HepG2 (cell line): ENCODE data around the gene NFKBIZ. TPM values are rescaled to one million over a fixed set of nuclear protein-coding genes. Genes with fewer than 3 reads are reported as not detected.

ENCODE experiments used
- ATAC-seq: fragments of 200-7000 bp; cut with Tn5 transposase; 3 replicates; pipeline ENCODE4 v1.9.1; 2020; ENCODE audit warnings: mild to moderate bottlenecking, moderate library complexity
- BruUV-seq: library from RNA; stranded (reverse); fragments of 400-500 nt; replicated peaks from 2 replicates; lab custom pipeline; 2021; lab: Mats Ljungman, UMichigan
- CTCF ChIA-PET: fragments of 300-600 bp; formaldehyde crosslinking; extraction: SDS; loops from one replicate; lab custom pipeline; 2021; ENCODE audit warnings: low total read pairs, inconsistent platforms, low intra/inter-chr PET ratio; lab: Yijun Ruan, JAX
- POLR2A ChIA-PET: fragments of 350-600 bp; sonication (Branson Sonifier 250); formaldehyde crosslinking; loops from one replicate; lab custom pipeline; 2020; ENCODE audit warnings: antibody characterized with exemption, inconsistent platforms; lab: Yijun Ruan, JAX
- DNase-seq: peaks from one replicate; pipeline ENCODE4 v3.0.0-alpha.2; 2015; ENCODE audit warnings: low spot score
- FAIRE-seq: peaks from 3 replicates; lab custom pipeline; 2011; peaks lifted over from hg19 to GRCh38; lab: Jason Lieb, UNC
- H2AFZ ChIP-seq: one replicate; pipeline ENCODE4 v1.6.1; 2011; ENCODE audit warnings: low read length, inconsistent platforms
- H3K27ac ChIP-seq: fragments of 300-600 bp; 3 replicates; pipeline ENCODE4 v1.8.0; 2011; ENCODE audit warnings: mixed run types, mild to moderate bottlenecking, mixed read lengths, low read length, inconsistent platforms; ENCODE audit not compliant: insufficient read depth; ENCODE audit errors: extremely low read length
- H3K27me3 ChIP-seq, 2 experiments: fragments of 200-600 bp in 1 of 2; 2 replicates in 1 of 2; 3 replicates in 1 of 2; pipeline versions ENCODE4 v1.6.0 to v1.8.0; 2011; ENCODE audit warnings: low read length in 2 of 2, mild to moderate bottlenecking in 2 of 2, moderate library complexity in 2 of 2, inconsistent platforms in 1 of 2; ENCODE audit not compliant: insufficient read depth in 2 of 2, control insufficient read depth in 1 of 2
- H3K36me3 ChIP-seq, 2 experiments: fragments of 200-600 bp in 1 of 2; replicated peaks in 1 of 2; 2 replicates in 1 of 2; 3 replicates in 1 of 2; pipeline versions ENCODE4 v1.5.1 to v1.8.0; 2011; ENCODE audit warnings: low read length in 2 of 2, inconsistent platforms in 1 of 2; ENCODE audit not compliant: insufficient read depth in 2 of 2, control insufficient read depth in 1 of 2
- H3K4me1 ChIP-seq: 2 replicates; pipeline ENCODE4 v1.5.1; 2012; ENCODE audit warnings: low read length, inconsistent platforms; ENCODE audit not compliant: insufficient read depth
- H3K4me2 ChIP-seq: 2 replicates; pipeline ENCODE4 v1.6.0; 2011; ENCODE audit warnings: low read depth, low read length, inconsistent platforms
- H3K4me3 ChIP-seq, 3 experiments: fragments of 200-600 bp in 1 of 3; sonication (generic), shearing (Covaris generic) in 1 of 3; replicated peaks in 1 of 3; 2 replicates each; pipeline ENCODE4 v1.5.1; 2011 to 2016; ENCODE audit warnings: low read length in 3 of 3, inconsistent platforms in 2 of 3, low read depth in 2 of 3, mild to moderate bottlenecking in 2 of 3, control low read depth in 1 of 3, mixed read lengths in 1 of 3; ENCODE audit not compliant: insufficient read depth in 1 of 3
- H3K79me2 ChIP-seq: one replicate; pipeline ENCODE4 v1.6.1; 2011; ENCODE audit warnings: low read length, inconsistent platforms; ENCODE audit not compliant: insufficient read depth
- H3K9ac ChIP-seq: 2 replicates; pipeline ENCODE4 v1.6.0; 2011; ENCODE audit warnings: mild to moderate bottlenecking, low read depth, low read length, inconsistent platforms; ENCODE audit not compliant: insufficient read depth
- H3K9me3 ChIP-seq: 2 replicates; pipeline ENCODE4 v1.5.1; 2012; ENCODE audit warnings: mild to moderate bottlenecking, low read length
- H4K20me1 ChIP-seq: 2 replicates; pipeline ENCODE4 v1.6.0; 2011; ENCODE audit warnings: inconsistent platforms, mild to moderate bottlenecking, low read length, moderate library complexity; ENCODE audit not compliant: insufficient read depth
- DMAP1 ChIP-seq: IDR thresholded peaks from 2 replicates; pipeline ENCODE4 v1.6.1; 2016
- HNF4A ChIP-seq: sonication (generic); formaldehyde crosslinking; IDR thresholded peaks from 2 replicates; pipeline ENCODE4 v1.4.0; 2020; ENCODE audit warnings: missing genetic modification reagents
- MTERF4 ChIP-seq: sonication (generic); formaldehyde crosslinking; IDR thresholded peaks from 2 replicates; pipeline ENCODE4 v1.8.0; 2023; ENCODE audit warnings: mild to moderate bottlenecking, missing genetic modification reagents
- POLR2A ChIP-seq, 2 experiments: IDR thresholded peaks; 2 replicates each; pipeline ENCODE4 v1.6.1; 2011; ENCODE audit warnings: low read depth in 2 of 2, low read length in 2 of 2, mild to moderate bottlenecking in 1 of 2, moderate library complexity in 1 of 2; ENCODE audit not compliant: insufficient read depth in 1 of 2
- PPARG ChIP-seq: conservative IDR thresholded peaks from 2 replicates; pipeline ENCODE4 v1.6.1; 2016; ENCODE audit warnings: missing biosample characterization, missing genetic modification reagents
- RBFOX2 ChIP-seq: fragments of 200-400 bp; formaldehyde crosslinking; IDR thresholded peaks from 2 replicates; pipeline ENCODE4 v1.6.1; 2017; ENCODE audit warnings: low read depth, mild to moderate bottlenecking, low read length
- SSRP1 ChIP-seq: IDR thresholded peaks from 2 replicates; pipeline ENCODE4 v1.6.1; 2016; ENCODE audit warnings: control low read depth
- ZFYVE20 ChIP-seq: sonication (generic); formaldehyde crosslinking; IDR thresholded peaks from 2 replicates; pipeline ENCODE4 v1.8.0; 2023; ENCODE audit warnings: low read depth, mild to moderate bottlenecking, moderate library complexity, missing genetic modification reagents, borderline replicate concordance
- WGBS: methylation state at CpG from one replicate; pipeline ENCODE4 v1.1.6; 2017; ENCODE audit warnings: low lambda C conversion rate; 5-methylcytosine and 5-hydroxymethylcytosine counted together
- in situ Hi-C: cut with HindIII; loops from 2 replicates; pipeline ENCODE4 v1.10.0; 2017; ENCODE audit warnings: low pct_unique_long_range_greater_than_20kb; ENCODE audit not compliant: extremely low pct_ligation_motif_present
- intact Hi-C: fragments of 100-400 bp; cut with micrococcal nuclease; formaldehyde crosslinking; loops from one replicate; pipeline ENCODE4 v1.10.0; 2022; ENCODE audit not compliant: unreplicated experiment
- polyA plus RNA-seq, 8 experiments: library from polyadenylated mRNA; depleted of rRNA in 3 of 8; stranded (reverse) in 7 of 8; unstranded in 1 of 8; fragments of >200 nt; fragmentation: Illumina TruSeq in 4 of 8; extraction: Trizol in 4 of 8; gene quantifications; 2 replicates each; pipeline versions ENCODE4 v1.2.1 to v1.2.3, GENCODE V29; 2011 to 2016; ENCODE audit warnings: low read depth in 4 of 8, missing spikeins in 1 of 8, mixed read lengths in 1 of 8; ENCODE audit not compliant: insufficient read depth in 1 of 8
- total RNA-seq, 5 experiments: library from RNA; depleted of rRNA; stranded (reverse); fragments of >200 nt; fragmentation: Illumina TruSeq; extraction: Trizol; gene quantifications; 2 replicates each; pipeline ENCODE4 v1.2.3, GENCODE V29; 2016; ENCODE audit warnings: low read depth in 1 of 5

NFKBIZ gene
- total and polyA plus RNA-seq, 2 of the 13 experiments (the other 11 are each of a cell fraction or from before 2014, with no cell fraction given), result 25.9 to 60.6 TPM

- H3K27ac ChIP-seq, result no peak overlapping the region
- H3K36me3 ChIP-seq, result peaks cover 29 to 59% of the 10 kb centered on the region in 2 experiments
- peaks cover 29% of the 10 kb centered on the region for H3K79me2 ChIP-seq
These were observed 3.9 kb downstream of the NFKBIZ start for GRCh38 chr3:101852983-101853840.

More at GRCh38 chr3:101852983-101853840, 3.9 kb downstream of the NFKBIZ start:
- peaks cover 68% of the 10 kb centered on the region for H3K4me1 ChIP-seq
- CTCF ChIA-PET, result no interaction called here
- H4K20me1 ChIP-seq, result peaks cover 59% of the 10 kb centered on the region
- WGBS, result 90% methylated on average over 8 of the region's 8 CpGs
- POLR2A ChIA-PET, result interaction anchor here (0.8 to 2.0 kb wide), 3 partner anchors 10 to 39 kb away, joined by 4 to 11 read pairs (median 7); no protein-coding TSS in a partner anchor
- no peak overlapping the region for H3K9ac ChIP-seq
- H3K4me2 ChIP-seq, result peak overlapping the region; percentile 57
- no TSS peak for BruUV-seq
- no peaks in the 10 kb centered on the region for H3K9me3 ChIP-seq
- DNase-seq, result no peak
- no peak for TF ChIP-seq PPARG
- no peak for TF ChIP-seq ZFYVE20 (CRISPR knock-in tag)
- TF ChIP-seq POLR2A (IDR thresholded peaks at IDR 0.05; ENCODE audit: insufficient read depth in 1 of 2, low read depth in 2 of 2, low read length in 2 of 2), result peak; percentile 14 to 16; a peak in 3 of 4 replicates
- peak; percentile 64; the same call in 1 of the 2 replicates for TF ChIP-seq SSRP1 (CRISPR knock-in tag)
- TF ChIP-seq RBFOX2, result peak; percentile 63
- no peak for TF ChIP-seq MTERF4
- TF ChIP-seq DMAP1, result no peak
- peak; percentile 23; the same call in 1 of the 2 replicates for TF ChIP-seq HNF4A (CRISPR knock-in tag)
- ATAC-seq, result no peak
- H3K27me3 ChIP-seq, result no peaks in the 10 kb centered on the region; a peak in 1 of 5 replicates
- in situ Hi-C loops, result no loop called here
- peak overlapping the region in 1 of 3 experiments; percentile 12; a peak in 1 of 6 replicates for H3K4me3 ChIP-seq
- no peak for FAIRE-seq
- intact Hi-C loops, result loop anchor here (1.0 kb wide), 1 partner anchor 26 kb away; no protein-coding TSS in a partner anchor
- no peak overlapping the region for H2AFZ ChIP-seq
